ENCODE measurements around the gene NCMAP.

The NCMAP gene

DNA sequence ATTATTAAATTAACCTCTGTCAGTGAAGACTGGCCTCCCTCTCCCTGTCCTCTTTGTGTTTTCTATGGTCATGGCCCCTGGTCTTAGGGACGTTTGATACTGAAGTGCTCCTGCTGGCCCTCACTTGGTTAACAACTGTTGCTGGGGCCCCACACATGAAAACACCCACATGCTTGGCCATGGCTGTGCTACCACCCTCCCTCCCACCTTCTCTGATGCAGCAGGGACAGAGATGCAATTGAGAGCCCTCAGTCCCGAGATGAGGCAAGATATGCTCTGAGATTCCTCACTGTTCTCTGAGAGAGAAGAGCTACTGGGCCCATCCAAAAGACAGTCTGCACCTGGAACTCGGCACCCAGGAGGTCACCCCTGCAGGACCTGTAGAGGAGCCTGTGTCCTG is 33.3 kb downstream of the NCMAP start:
- no peak overlapping the region for H3K27ac ChIP-seq
- TF ChIP-seq, protein P1, sequence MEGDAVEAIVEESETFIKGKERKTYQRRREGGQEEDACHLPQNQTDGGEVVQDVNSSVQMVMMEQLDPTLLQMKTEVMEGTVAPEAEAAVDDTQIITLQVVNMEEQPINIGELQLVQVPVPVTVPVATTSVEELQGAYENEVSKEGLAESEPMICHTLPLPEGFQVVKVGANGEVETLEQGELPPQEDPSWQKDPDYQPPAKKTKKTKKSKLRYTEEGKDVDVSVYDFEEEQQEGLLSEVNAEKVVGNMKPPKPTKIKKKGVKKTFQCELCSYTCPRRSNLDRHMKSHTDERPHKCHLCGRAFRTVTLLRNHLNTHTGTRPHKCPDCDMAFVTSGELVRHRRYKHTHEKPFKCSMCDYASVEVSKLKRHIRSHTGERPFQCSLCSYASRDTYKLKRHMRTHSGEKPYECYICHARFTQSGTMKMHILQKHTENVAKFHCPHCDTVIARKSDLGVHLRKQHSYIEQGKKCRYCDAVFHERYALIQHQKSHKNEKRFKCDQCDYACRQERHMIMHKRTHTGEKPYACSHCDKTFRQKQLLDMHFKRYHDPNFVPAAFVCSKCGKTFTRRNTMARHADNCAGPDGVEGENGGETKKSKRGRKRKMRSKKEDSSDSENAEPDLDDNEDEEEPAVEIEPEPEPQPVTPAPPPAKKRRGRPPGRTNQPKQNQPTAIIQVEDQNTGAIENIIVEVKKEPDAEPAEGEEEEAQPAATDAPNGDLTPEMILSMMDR (IDR thresholded peaks at IDR 0.05), result no peak
- no peak for TF ChIP-seq ZFX (IDR thresholded peaks at IDR 0.05; ENCODE audit: borderline replicate concordance)

DNA sequence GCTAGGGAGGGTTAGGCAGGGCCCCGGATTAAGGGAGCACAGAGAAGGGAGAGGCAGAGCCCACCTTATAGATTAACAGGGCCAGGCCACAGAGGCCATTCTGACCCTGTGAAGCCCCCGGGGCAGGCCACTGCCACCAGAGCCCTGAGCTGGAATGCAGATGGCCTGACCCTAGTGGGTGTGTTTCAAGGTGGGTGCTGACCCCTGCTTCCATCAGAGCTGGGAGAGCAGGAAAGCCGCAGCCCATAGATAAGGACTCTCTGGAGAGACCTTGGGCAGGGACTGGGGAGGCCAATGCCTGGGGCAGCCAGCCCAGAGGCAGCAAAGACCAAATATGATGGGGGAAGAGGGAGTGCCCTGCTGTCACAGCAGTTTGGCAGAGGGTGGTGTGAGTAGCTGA is 35.9 kb downstream of the NCMAP start:
- TF ChIP-seq ZFX (IDR thresholded peaks at IDR 0.05; ENCODE audit: borderline replicate concordance), result no peak
- TF ChIP-seq, protein P1 (IDR thresholded peaks at IDR 0.05), result no peak

DNA sequence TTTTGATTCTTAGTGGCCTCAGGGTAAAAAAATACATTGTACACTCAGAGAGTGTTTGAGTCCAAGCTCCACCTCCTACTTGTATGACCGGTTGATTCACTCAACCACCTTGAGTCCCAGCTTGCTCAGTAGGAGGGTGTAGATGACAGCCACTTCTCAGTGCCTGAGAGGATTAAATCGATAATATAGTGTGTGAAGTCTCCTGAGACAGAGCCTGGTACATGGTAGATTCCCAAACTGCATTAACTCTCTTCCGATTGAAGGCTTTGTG is 38.4 kb downstream of the NCMAP start:
- peak overlapping the region; percentile 67 for H3K27ac ChIP-seq
- TF ChIP-seq, protein P1 (IDR thresholded peaks at IDR 0.05), result no peak

More for the DNA sequence above, 35.9 kb downstream of the NCMAP start:
- H3K27ac ChIP-seq, result no peak overlapping the region

DNA sequence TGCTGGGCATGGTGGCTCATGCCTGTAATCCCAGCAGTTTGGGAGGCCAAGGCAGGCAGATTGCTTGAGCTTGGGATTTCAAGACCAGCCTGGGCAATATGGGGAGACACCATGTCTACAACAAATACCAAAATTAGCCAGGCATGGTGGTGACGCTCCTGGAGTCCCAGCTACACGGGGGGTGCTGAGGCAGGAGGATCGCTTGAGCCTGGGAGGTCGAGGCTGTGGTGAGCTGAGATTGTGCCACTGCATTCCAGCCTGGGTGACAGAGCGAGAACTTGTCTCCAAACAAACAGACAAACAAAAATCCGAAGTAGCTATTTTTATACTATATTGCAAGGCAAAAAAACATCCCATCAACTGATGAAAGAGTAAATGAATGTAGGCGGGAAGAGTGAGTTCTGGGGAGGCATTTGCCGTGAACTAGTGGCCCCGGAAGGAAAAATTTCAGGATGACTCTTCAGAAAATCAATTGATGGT is 40.6 kb downstream of the NCMAP start:
- H3K27ac ChIP-seq, result peak overlapping the region; percentile 76
- TF ChIP-seq ZFX (IDR thresholded peaks at IDR 0.05; ENCODE audit: borderline replicate concordance), result no peak
- TF ChIP-seq, protein P1 (IDR thresholded peaks at IDR 0.05), result no peak

DNA sequence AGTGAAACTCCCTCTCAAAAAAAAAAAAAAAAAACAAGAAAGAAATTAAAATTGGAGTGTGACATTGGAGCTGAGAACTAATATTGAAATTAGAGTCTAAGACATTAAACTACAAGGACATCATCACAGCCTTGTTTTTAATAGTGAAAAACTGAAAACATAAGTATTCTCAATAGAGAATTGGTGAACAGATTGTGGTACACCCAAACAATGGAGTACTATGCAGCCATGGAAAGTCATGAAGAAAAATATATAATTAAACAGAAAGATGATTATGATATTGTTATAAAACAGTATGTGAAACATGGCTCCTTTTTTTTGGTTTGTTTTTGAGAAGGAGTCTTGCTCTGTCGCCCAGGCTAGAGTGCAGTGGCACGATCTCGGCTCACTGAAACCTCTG is 43.4 kb downstream of the NCMAP start:
- peak overlapping the region; percentile 76; the same call in 1 of the 2 replicates for H3K27ac ChIP-seq
- TF ChIP-seq, protein P1 (IDR thresholded peaks at IDR 0.05), result no peak

DNA sequence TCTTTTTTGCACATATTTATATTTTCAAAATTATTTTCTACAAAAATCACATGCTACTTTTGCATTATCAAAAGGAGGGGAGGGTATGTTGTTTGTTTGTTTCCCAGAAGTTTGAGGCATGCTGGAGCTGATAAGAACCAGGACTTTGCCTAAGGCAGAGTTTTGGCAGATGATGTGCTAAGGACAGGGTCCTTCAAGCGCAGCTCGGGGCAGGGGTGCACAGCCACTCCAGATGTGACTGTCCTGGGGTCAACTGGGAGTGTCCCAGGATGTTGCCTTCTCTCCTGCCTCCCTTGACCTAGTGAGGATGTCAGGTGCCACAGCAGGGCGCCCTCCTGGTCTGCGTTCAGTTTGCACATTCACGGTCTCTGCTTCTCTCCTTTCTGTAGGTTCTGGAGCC is 44.7 kb downstream of the NCMAP start:
- TF ChIP-seq, protein P1 (IDR thresholded peaks at IDR 0.05), result no peak
- TF ChIP-seq ZFX (IDR thresholded peaks at IDR 0.05; ENCODE audit: borderline replicate concordance), result no peak

DNA sequence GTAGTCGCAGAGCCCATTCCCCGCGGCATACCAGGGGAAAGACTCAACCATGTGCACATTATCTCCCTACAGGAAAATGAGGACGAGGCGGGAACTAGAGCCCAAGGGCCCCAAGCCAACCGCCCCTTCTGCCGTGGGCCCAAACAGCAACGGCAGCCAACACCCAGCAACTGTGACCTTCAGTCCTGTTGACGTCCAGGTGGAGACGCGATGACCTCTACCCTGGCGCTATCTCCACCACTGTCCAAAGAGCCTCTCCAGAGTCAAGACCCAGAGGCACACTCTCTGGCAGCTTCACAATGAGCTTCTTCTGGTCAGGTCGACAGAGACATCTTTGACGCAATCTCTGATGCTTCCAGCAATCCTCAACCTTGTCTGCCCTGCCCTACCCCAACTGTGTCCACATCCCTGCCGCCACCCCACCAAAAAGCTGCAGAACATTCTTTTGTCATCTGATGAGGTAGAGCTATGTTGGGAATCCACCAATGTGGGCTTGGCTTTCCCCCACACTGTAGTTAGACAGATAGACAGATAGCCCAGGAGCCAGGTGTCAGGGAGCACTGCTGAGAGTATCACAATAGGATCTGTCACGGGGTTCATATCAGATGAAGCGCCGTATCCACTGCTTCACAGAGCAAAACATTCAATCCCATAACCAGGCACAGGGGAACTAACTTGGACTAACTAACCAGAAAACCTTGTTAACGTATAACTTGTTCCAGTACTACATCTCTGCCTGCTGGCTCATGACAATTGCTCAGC is 49.8 kb downstream of the NCMAP start:
- no peak overlapping the region for H3K27ac ChIP-seq
- TF ChIP-seq, protein P1 (IDR thresholded peaks at IDR 0.05), result no peak
- no peak for TF ChIP-seq ZFX (IDR thresholded peaks at IDR 0.05; ENCODE audit: borderline replicate concordance)

More for the DNA sequence above, 44.7 kb downstream of the NCMAP start:
- no peak overlapping the region for H3K27ac ChIP-seq
